PC-9 (cell line): ENCODE data around the gene CIDEA.

Experiments
- CTCF ChIP-seq: fragments of 200-600 bp; sonication (generic); conservative IDR thresholded peaks from 2 replicates; pipeline ENCODE4 v1.6.1; 2017; ENCODE audit warnings: mixed run types, antibody characterized with exemption, mild to moderate bottlenecking, moderate library complexity
- EZH2 ChIP-seq: fragments of 200-600 bp; sonication (generic); IDR thresholded peaks from 2 replicates; pipeline ENCODE4 v1.8.0; 2017; ENCODE audit warnings: antibody characterized with exemption, low read depth

DNA sequence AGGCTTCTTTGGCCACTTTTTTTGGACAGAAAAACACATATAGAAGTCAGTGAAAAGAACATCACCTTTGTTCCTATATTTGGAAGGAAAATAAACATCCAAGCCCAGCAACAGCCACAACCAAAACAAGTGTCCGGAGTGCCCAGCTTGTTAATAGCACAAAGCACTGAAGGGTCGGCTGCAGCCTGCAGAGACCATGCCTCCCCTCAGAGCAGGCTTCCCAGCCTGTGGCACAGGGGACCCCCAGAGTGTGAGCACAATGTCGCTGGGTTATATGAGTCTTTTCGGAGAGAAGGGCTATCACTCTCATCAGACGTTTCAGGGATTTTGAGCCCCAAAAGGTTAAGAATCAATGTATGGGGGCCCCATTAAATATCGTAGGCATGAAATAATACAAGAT is 6.2 kb upstream of the CIDEA start:
- no peak for TF ChIP-seq CTCF
- no peak for TF ChIP-seq EZH2
